GM23248 (cell line): Measurements from ENCODE around the gene PIGT. TPM values are rescaled to one million over a fixed set of nuclear protein-coding genes. Genes with fewer than 3 reads are reported as not detected.

ENCODE experiments used
- DNase-seq: peaks from one replicate; pipeline ENCODE4 v3.0.0-alpha.2; 2015
- H2AFZ ChIP-seq: fragments of 200-600 bp; sonication (generic); 2 replicates; pipeline ENCODE4 v1.6.1; 2016; ENCODE audit warnings: antibody characterized with exemption
- H3F3A ChIP-seq: fragments of 200-600 bp; sonication (generic); 2 replicates; pipeline ENCODE4 v1.6.1; 2016; ENCODE audit warnings: mild to moderate bottlenecking, antibody characterized with exemption, mixed run types; ENCODE audit not compliant: insufficient read depth
- H3K27ac ChIP-seq: fragments of 200-600 bp; sonication (generic); 2 replicates; pipeline ENCODE4 v1.5.1; 2016; ENCODE audit warnings: mild to moderate bottlenecking
- H3K27me3 ChIP-seq: fragments of 200-600 bp; sonication (generic); replicated peaks from 2 replicates; pipeline ENCODE4 v1.6.1; 2016; ENCODE audit warnings: mild to moderate bottlenecking; ENCODE audit not compliant: insufficient read depth
- H3K36me3 ChIP-seq: fragments of 200-600 bp; sonication (generic); 2 replicates; pipeline ENCODE4 v1.6.1; 2016; ENCODE audit warnings: low read depth, mild to moderate bottlenecking
- H3K4me1 ChIP-seq: fragments of 200-600 bp; sonication (generic); 2 replicates; pipeline ENCODE4 v1.6.1; 2016; ENCODE audit warnings: mild to moderate bottlenecking; ENCODE audit not compliant: insufficient read depth
- H3K4me2 ChIP-seq: fragments of 200-600 bp; sonication (generic); one replicate; pipeline ENCODE4 v1.6.1; 2016; ENCODE audit warnings: mild to moderate bottlenecking; ENCODE audit not compliant: unreplicated experiment
- H3K4me3 ChIP-seq: fragments of 200-600 bp; sonication (generic); 2 replicates; pipeline ENCODE4 v1.5.1; 2016; ENCODE audit warnings: mild to moderate bottlenecking
- H3K79me2 ChIP-seq: fragments of 200-600 bp; sonication (generic); 2 replicates; pipeline ENCODE4 v1.6.1; 2016; ENCODE audit warnings: mild to moderate bottlenecking; ENCODE audit not compliant: insufficient read depth
- H3K9ac ChIP-seq: fragments of 200-600 bp; sonication (generic); 2 replicates; pipeline ENCODE4 v1.6.1; 2016; ENCODE audit warnings: mild to moderate bottlenecking
- H3K9me2 ChIP-seq: fragments of 200-600 bp; sonication (generic); 2 replicates; pipeline ENCODE4 v1.6.1; 2016; ENCODE audit warnings: mixed run types, mild to moderate bottlenecking, moderate library complexity; ENCODE audit not compliant: insufficient read depth
- H3K9me3 ChIP-seq: fragments of 200-600 bp; sonication (generic); one replicate; pipeline ENCODE4 v1.6.1; 2017; ENCODE audit warnings: low read depth
- H4K20me1 ChIP-seq: fragments of 200-600 bp; sonication (generic); 2 replicates; pipeline ENCODE4 v1.6.0; 2016; ENCODE audit not compliant: insufficient read depth
- EZH2 ChIP-seq: fragments of 200-600 bp; sonication (generic); IDR thresholded peaks from 2 replicates; pipeline ENCODE4 v1.6.1; 2018; ENCODE audit warnings: antibody characterized with exemption, mild to moderate bottlenecking; ENCODE audit not compliant: insufficient read depth, poor library complexity, severe bottlenecking
- EZH2phosphoT487 ChIP-seq: fragments of 200-600 bp; sonication (generic); IDR thresholded peaks from 2 replicates; pipeline ENCODE4 v1.6.1; 2018; ENCODE audit warnings: antibody characterized with exemption, moderate library complexity, mild to moderate bottlenecking, low read depth; ENCODE audit not compliant: insufficient read depth
- WGBS, 2 experiments: methylation state at CpG; one replicate each; pipeline ENCODE4 v1.1.6; 2015 to 2017; ENCODE audit warnings: low lambda C conversion rate in 2 of 2, low coverage in 1 of 2; ENCODE audit errors: missing lambda C conversion rate in 2 of 2; 5-methylcytosine and 5-hydroxymethylcytosine counted together
- in situ Hi-C: fragments of 300-500 bp; cut with MboI; formaldehyde crosslinking; loops from 2 replicates; pipeline ENCODE4 v1.15.0; 2020
- polyA plus RNA-seq: library from polyadenylated mRNA; unstranded; fragments of >200 nt; fragmentation: Nextera tagmentation; extraction: Ambion mirVana; gene quantifications from 2 replicates; pipeline ENCODE4 v1.2.1, GENCODE V29; 2016
- total RNA-seq: library from RNA; depleted of rRNA; stranded (reverse); fragments of >200 nt; shearing (Covaris generic); gene quantifications from 2 replicates; pipeline ENCODE4 v1.2.3, GENCODE V29; 2014; rRNA removed

PIGT gene
- 108 and 138 TPM in 2 replicates for total RNA-seq
- polyA plus RNA-seq = 190 and 198 TPM in 2 replicates

GRCh38 chr20:45415822-45416637 lies at the start of gene PIGT:
Gene PIGT, plus strand, starts transcription at chr20:45416141. Its CDS starts 16 bp downstream, at chr20:45416157.
- H3K4me2 ChIP-seq = peak within 1 kb of the TSS; percentile 97
- TF ChIP-seq EZH2 = no peak
- no peak for TF ChIP-seq EZH2phosphoT487
- peak; percentile 93 for DNase-seq
- H3K9me3 ChIP-seq = no peaks in the 10 kb centered on the region
- in situ Hi-C loops = no loop called here
- peaks cover 28% of the 10 kb centered on the region for H3K79me2 ChIP-seq
- H3K4me1 ChIP-seq = peaks cover 26% of the 10 kb centered on the region
- no peaks in the 10 kb centered on the region for H3K27me3 ChIP-seq
- H2AFZ ChIP-seq = peak within 1 kb of the TSS; percentile 92
- H3F3A ChIP-seq = peaks cover 21% of the 10 kb centered on the region
- WGBS, 2 experiments = 1% methylated on average over 47 of the region's 52 CpGs
- peak within 1 kb of the TSS; percentile 98 for H3K4me3 ChIP-seq
- peak within 1 kb of the TSS; percentile 74 for H3K27ac ChIP-seq
- H3K9ac ChIP-seq = peak within 1 kb of the TSS; percentile 96
- H4K20me1 ChIP-seq = no peaks in the 10 kb centered on the region
- H3K36me3 ChIP-seq = peaks cover 9% of the 10 kb centered on the region; the same call in 1 of the 2 replicates
- H3K9me2 ChIP-seq = no peaks in the 10 kb centered on the region

GRCh38 chr20:45366192-45366591 lies 49.7 kb upstream of the PIGT start:
- TF ChIP-seq EZH2 (no peak), EZH2phosphoT487 (no peak)
- no peaks in the 10 kb centered on the region for H3K9me2 ChIP-seq
- H3K9ac ChIP-seq = no peak overlapping the region
- no peaks in the 10 kb centered on the region for H3K27me3 ChIP-seq
- in situ Hi-C loops = no loop called here
- H3K27ac ChIP-seq = no peak overlapping the region
- no peaks in the 10 kb centered on the region for H3K9me3 ChIP-seq
- WGBS, 2 experiments = 94 to 100% methylated on average over 1 of the region's 1 CpG
- H3K4me3 ChIP-seq = no peak overlapping the region
- no peak for DNase-seq
- H2AFZ ChIP-seq = no peak overlapping the region
- no peaks in the 10 kb centered on the region for H4K20me1 ChIP-seq
- H3K4me2 ChIP-seq = no peak overlapping the region
- peaks cover 37% of the 10 kb centered on the region for H3K79me2 ChIP-seq
- H3F3A ChIP-seq = no peaks in the 10 kb centered on the region
- H3K4me1 ChIP-seq = peaks cover 5% of the 10 kb centered on the region; the same call in 1 of the 2 replicates
- H3K36me3 ChIP-seq = peaks cover 12% of the 10 kb centered on the region; the same call in 1 of the 2 replicates

- Histone ChIP-seq H3K79me2 (peaks cover 37% of the 10 kb centered on the region), H3K4me3 (no peak overlapping the region), H2AFZ (no peak overlapping the region), H3K9ac (no peak overlapping the region), H3K4me1 (peaks cover 5% of the 10 kb centered on the region; the same call in 1 of the 2 replicates), H3K27me3 (no peaks in the 10 kb centered on the region), H3K36me3 (peaks cover 12% of the 10 kb centered on the region; the same call in 1 of the 2 replicates), H3K27ac (no peak overlapping the region), H3K9me3 (no peaks in the 10 kb centered on the region), H3K4me2 (no peak overlapping the region), H3F3A (no peaks in the 10 kb centered on the region), H4K20me1 (no peaks in the 10 kb centered on the region), H3K9me2 (no peaks in the 10 kb centered on the region)
- in situ Hi-C loops = no loop called here
- 86 to 88% methylated on average over 11 of the region's 11 CpGs for WGBS, 2 experiments
- TF ChIP-seq EZH2 (no peak), EZH2phosphoT487 (no peak)
- no peak for DNase-seq
Observed at GRCh38 chr20:45366631-45367030, 49.3 kb upstream of the PIGT start.

GRCh38 chr20:45367126-45367525 lies 48.8 kb upstream of the PIGT start:
- Histone ChIP-seq H3K9ac (no peak overlapping the region), H3K27ac (no peak overlapping the region), H3K27me3 (no peaks in the 10 kb centered on the region), H3K9me2 (no peaks in the 10 kb centered on the region), H3K79me2 (peaks cover 37% of the 10 kb centered on the region), H3K36me3 (peaks cover 12% of the 10 kb centered on the region; the same call in 1 of the 2 replicates), H3K4me2 (no peak overlapping the region), H4K20me1 (no peaks in the 10 kb centered on the region), H2AFZ (no peak overlapping the region), H3K4me1 (peaks cover 5% of the 10 kb centered on the region; the same call in 1 of the 2 replicates), H3K9me3 (no peaks in the 10 kb centered on the region), H3K4me3 (no peak overlapping the region), H3F3A (no peaks in the 10 kb centered on the region)
- in situ Hi-C loops = no loop called here
- TF ChIP-seq EZH2 (no peak), EZH2phosphoT487 (no peak)
- DNase-seq = no peak
